CD4-positive, alpha-beta T cell (primary cell): Measurements from ENCODE around the gene PML. TPM values are rescaled to one million over a fixed set of nuclear protein-coding genes. Genes with fewer than 3 reads are reported as not detected.

Experiments
- ATAC-seq: fragments of 200-7000 bp; cut with Tn5 transposase; one replicate; pipeline ENCODE4 v1.10.0; 2022; ENCODE audit warnings: mild to moderate bottlenecking; ENCODE audit not compliant: poor library complexity
- CTCF ChIA-PET: fragments of 350-600 bp; sonication (Branson Sonifier 250); formaldehyde crosslinking; loops from one replicate; lab custom pipeline; 2021; ENCODE audit warnings: antibody characterized with exemption, inconsistent platforms; lab: Charles Lee
- POLR2A ChIA-PET: fragments of 350-600 bp; sonication (Branson Sonifier 250); formaldehyde crosslinking; loops from one replicate; lab custom pipeline; 2021; ENCODE audit warnings: antibody characterized with exemption, inconsistent platforms; lab: Charles Lee
- DNase-seq, 14 experiments: peaks; one replicate each; pipeline ENCODE4 v3.0.0-alpha.2; 2013 to 2020; ENCODE audit warnings: mixed read lengths in 2 of 14
- H3K27ac ChIP-seq, 2 donors: one replicate each; pipeline versions ENCODE4 v1.5.1 to v1.7.0; 2013; ENCODE audit warnings: low read length in 2 of 2, low read depth in 1 of 2, mild to moderate bottlenecking in 1 of 2
- H3K27me3 ChIP-seq, 2 experiments: 1 replicate in 1 of 2; 2 replicates in 1 of 2; pipeline versions ENCODE4 v1.6.1 to v1.7.0; 2013; ENCODE audit warnings: low read length in 2 of 2, control low read depth in 1 of 2, mild to moderate bottlenecking in 1 of 2, moderate library complexity in 1 of 2; ENCODE audit not compliant: insufficient read depth in 2 of 2, control insufficient read depth in 1 of 2
- H3K36me3 ChIP-seq: one replicate; pipeline ENCODE4 v1.6.1; 2013; ENCODE audit warnings: low read length, control low read depth; ENCODE audit not compliant: insufficient read depth
- H3K4me1 ChIP-seq: one replicate; pipeline ENCODE4 v1.6.1; 2013; ENCODE audit warnings: low read length, control low read depth; ENCODE audit not compliant: insufficient read depth
- H3K4me3 ChIP-seq: one replicate; pipeline ENCODE4 v1.5.1; 2013; ENCODE audit warnings: mild to moderate bottlenecking, low read length, moderate library complexity
- H3K9me3 ChIP-seq, 2 experiments: 1 replicate in 1 of 2; 2 replicates in 1 of 2; pipeline versions ENCODE4 v1.6.1 to v1.7.0; 2013; ENCODE audit warnings: low read length in 2 of 2, mild to moderate bottlenecking in 2 of 2, control low read depth in 1 of 2, moderate library complexity in 1 of 2; ENCODE audit not compliant: control insufficient read depth in 1 of 2, insufficient read depth in 1 of 2
- H3K27ac Mint-ChIP-seq: one replicate; pipeline ENCODE4 v1.8.0; 2020; ENCODE audit warnings: mixed read lengths
- H3K27me3 Mint-ChIP-seq: one replicate; pipeline ENCODE4 v1.8.0; 2021; ENCODE audit warnings: mixed read lengths
- H3K36me3 Mint-ChIP-seq: one replicate; pipeline ENCODE4 v1.8.0; 2021; ENCODE audit warnings: low read depth, mixed read lengths
- H3K4me1 Mint-ChIP-seq: one replicate; pipeline ENCODE4 v1.8.0; 2021; ENCODE audit warnings: low read depth, mixed read lengths
- H3K4me3 Mint-ChIP-seq: one replicate; pipeline ENCODE4 v1.8.0; 2020; ENCODE audit warnings: mild to moderate bottlenecking, mixed read lengths
- H3K9me3 Mint-ChIP-seq: one replicate; pipeline ENCODE4 v1.8.0; 2020; ENCODE audit warnings: mixed read lengths
- CTCF ChIP-seq: fragments of 200-600 bp; IDR thresholded peaks from one replicate; pipeline ENCODE4 v1.8.0; 2022; ENCODE audit warnings: antibody characterized with exemption, mild to moderate bottlenecking
- intact Hi-C, 2 experiments: fragments of 100-400 bp; cut with DNase I in 1 of 2; cut with micrococcal nuclease in 1 of 2; formaldehyde crosslinking; loops; one replicate each; pipeline versions ENCODE4 v1.15.1 to v1.9.0; 2023 to 2025; cut with DNase I, micrococcal nuclease
- total RNA-seq, 174 experiments: library from RNA in 2 of 174; stranded (reverse) in 2 of 174; gene quantifications; one replicate each; pipeline ENCODE4 v1.2.3 and lab custom pipeline; 2021 to 2026

PML gene
- total RNA-seq, 2 experiments from 2014 or later, result 39.2 to 42.9 TPM

GRCh38 chr15:74041311-74041756, 46.8 kb downstream of the PML start:
- Mint-ChIP-seq H3K4me1 (no peaks in the 10 kb centered on the region), H3K27me3 (no peaks in the 10 kb centered on the region), H3K9me3 (no peaks in the 10 kb centered on the region), H3K27ac (no peak overlapping the region), H3K36me3 (peaks cover 38% of the 10 kb centered on the region), H3K4me3 (no peak overlapping the region)
- Histone ChIP-seq H3K9me3 (no peaks in the 10 kb centered on the region), H3K36me3 (peaks cover 34% of the 10 kb centered on the region), H3K27me3 (no peaks in the 10 kb centered on the region), H3K4me1 (no peaks in the 10 kb centered on the region), H3K27ac (no peak overlapping the region), H3K4me3 (no peak overlapping the region)
- no peak for ATAC-seq
- ChIA-PET CTCF (no interaction called here), POLR2A (no interaction called here)
- no peak for TF ChIP-seq CTCF
- intact Hi-C loops, result no loop called here
- no peak for DNase-seq

- no peaks in the 10 kb centered on the region for H3K9me3 ChIP-seq
- no peaks in the 10 kb centered on the region for H3K27me3 ChIP-seq
- H3K36me3 ChIP-seq, result peaks cover 28% of the 10 kb centered on the region
- H3K4me1 ChIP-seq, result no peaks in the 10 kb centered on the region
- Mint-ChIP-seq H3K4me3 (no peak overlapping the region), H3K27ac (no peak overlapping the region), H3K36me3 (peaks cover 32% of the 10 kb centered on the region), H3K9me3 (no peaks in the 10 kb centered on the region), H3K4me1 (no peaks in the 10 kb centered on the region), H3K27me3 (no peaks in the 10 kb centered on the region)
- DNase-seq (no peak), ATAC-seq (no peak)
- TF ChIP-seq CTCF, result no peak
- ChIA-PET POLR2A (interaction anchor here (0.6 kb wide), 1 partner anchor 37 kb away, joined by 3 read pairs; no protein-coding TSS in a partner anchor), CTCF (no interaction called here)
- no peak overlapping the region for H3K4me3 ChIP-seq
- intact Hi-C loops, result no loop called here
- H3K27ac ChIP-seq, result no peak overlapping the region
Measured at GRCh38 chr15:74041777-74042435, 47.4 kb downstream of the PML start.

- Histone ChIP-seq H3K9me3 (no peaks in the 10 kb centered on the region), H3K4me1 (peaks cover 5% of the 10 kb centered on the region), H3K27me3 (no peaks in the 10 kb centered on the region), H3K4me3 (no peak overlapping the region), H3K27ac (no peak overlapping the region), H3K36me3 (peaks cover 23% of the 10 kb centered on the region)
- H3K27me3 Mint-ChIP-seq, result no peaks in the 10 kb centered on the region
- ChIA-PET POLR2A (interaction anchor here (0.6 to 0.8 kb wide), 2 partner anchors 38 to 102 kb away, joined by 3 read pairs; no protein-coding TSS in a partner anchor), CTCF (no interaction called here)
- DNase-seq, result no peak
- no peaks in the 10 kb centered on the region for H3K9me3 Mint-ChIP-seq
- intact Hi-C loops, result no loop called here
- no peak for TF ChIP-seq CTCF
- H3K4me3 Mint-ChIP-seq, result no peak overlapping the region
- peaks cover 23% of the 10 kb centered on the region for H3K36me3 Mint-ChIP-seq
- ATAC-seq, result no peak
- H3K27ac Mint-ChIP-seq, result no peak overlapping the region
- peaks cover 2% of the 10 kb centered on the region for H3K4me1 Mint-ChIP-seq
Measured at GRCh38 chr15:74042603-74043424, 48.3 kb downstream of the PML start.
